GM19240 (cell line): ENCODE results near the gene TNF.
A peak's percentile ranks its signal among the peaks of the same experiment; 100 is the strongest.

Experiments used
- DNase-seq: peaks from one replicate; pipeline ENCODE4 v3.0.0; 2011; ENCODE audit warnings: low spot score; ENCODE audit not compliant: insufficient read length

The TNF gene

DNA sequence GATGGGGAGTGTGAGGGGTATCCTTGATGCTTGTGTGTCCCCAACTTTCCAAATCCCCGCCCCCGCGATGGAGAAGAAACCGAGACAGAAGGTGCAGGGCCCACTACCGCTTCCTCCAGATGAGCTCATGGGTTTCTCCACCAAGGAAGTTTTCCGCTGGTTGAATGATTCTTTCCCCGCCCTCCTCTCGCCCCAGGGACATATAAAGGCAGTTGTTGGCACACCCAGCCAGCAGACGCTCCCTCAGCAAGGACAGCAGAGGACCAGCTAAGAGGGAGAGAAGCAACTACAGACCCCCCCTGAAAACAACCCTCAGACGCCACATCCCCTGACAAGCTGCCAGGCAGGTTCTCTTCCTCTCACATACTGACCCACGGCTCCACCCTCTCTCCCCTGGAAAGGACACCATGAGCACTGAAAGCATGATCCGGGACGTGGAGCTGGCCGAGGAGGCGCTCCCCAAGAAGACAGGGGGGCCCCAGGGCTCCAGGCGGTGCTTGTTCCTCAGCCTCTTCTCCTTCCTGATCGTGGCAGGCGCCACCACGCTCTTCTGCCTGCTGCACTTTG, at the start of gene TNF:
Gene TNF (plus strand): TSS at position 231 of the 567 bp plus-strand sequence. CDS start 177 bp downstream, at position 408.
- DNase-seq = no peak

DNA sequence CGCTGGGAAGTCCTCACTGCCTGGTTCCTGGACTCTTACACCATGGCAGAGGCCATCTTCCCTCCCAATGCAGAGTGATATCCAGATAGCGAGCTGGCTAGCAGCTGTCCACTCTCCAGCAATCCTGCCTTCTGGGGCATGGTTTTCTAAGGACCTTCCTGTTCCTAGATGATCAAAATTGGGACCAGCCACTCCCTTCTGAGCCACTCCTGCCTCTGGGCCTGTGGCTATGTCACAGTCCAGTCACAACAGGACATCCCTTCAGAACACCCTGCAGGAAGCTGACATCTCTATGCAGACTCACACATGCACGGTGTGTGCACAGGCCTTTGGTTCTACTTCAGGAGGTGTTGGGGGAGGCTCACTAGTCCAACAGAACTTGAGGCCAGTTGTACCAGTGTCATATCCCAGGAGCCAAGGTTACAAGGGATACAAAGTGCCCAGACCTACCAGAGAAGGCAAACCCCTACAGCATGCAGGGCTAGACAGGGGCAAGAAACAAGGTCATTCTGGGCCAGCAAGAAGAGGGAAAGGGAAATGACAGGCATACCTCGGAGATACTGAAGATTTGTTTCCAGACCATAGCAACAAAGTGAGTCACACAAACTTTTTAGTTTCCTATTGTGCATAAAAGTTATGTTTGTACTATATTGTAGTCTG, 49.3 kb upstream of the TNF start:
- no peak for DNase-seq

DNA sequence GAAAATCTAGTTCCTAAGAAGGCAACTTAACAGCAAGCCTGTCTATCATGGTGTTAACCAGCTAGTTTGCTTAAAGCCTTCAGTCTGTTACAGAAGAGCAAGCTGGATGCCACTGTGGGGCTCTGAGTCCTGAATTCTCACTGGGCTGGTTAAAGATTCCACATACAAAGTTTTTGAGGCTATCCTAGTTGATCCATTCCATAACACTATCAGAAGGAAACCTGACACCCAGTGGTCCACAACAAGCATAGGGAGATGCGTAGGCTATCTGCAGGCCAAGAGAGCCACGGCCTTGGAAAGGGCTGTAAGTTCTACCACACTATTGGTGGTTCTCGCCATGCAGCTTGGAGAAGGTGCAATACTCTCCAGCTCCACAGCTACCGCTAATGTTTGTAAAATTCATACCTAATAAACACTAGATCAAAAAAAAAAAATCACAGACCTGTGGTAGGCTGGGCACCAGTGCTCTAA, 47.0 kb upstream of the TNF start:
- DNase-seq = no peak

- no peak for DNase-seq
Measured at GRCh38 chr6:31528821-31529328, 46.5 kb upstream of the TNF start, which contains the start of gene MCCD1. MCCD1 (plus strand) TSS chr6:31528962; CDS start chr6:31529015, 53 bp downstream.

DNA sequence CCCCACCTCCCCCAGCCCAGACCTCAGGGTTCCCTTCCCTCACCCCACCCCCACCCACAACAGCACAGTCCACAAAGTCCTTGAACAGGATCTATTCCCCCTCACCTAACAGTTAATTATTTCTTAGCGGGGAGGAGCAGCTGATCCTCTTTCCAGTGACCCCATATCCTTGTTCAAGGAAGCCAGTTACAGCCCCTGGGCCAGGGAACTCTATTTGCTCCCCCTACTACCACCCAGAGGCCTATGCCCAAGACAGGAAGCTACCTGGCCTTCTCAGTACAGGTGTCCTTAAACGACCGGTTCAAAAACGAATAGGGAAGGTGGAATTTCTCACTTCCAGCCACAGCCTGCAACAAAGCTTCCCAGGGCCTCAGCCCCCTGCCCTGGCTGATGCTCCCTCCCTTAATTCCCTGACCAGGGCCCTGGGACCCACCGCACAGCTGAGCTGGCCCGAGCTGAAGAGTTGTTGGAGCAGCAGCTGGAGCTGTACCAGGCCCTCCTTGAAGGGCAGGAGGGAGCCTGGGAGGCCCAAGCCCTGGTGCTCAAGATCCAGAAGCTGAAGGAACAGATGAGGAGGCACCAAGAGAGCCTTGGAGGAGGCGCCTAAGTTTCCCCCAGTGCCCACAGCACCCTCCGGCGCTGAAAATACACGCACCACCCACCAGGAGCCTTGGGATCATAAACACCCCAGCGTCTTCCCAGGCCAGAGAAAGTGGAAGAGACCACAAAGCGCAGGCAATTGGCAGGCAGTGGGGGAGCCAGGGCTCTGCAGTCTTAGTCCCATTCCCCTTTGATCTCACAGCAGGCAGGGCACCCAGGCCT, 45.8 kb upstream of the TNF start:
- no peak for DNase-seq

DNA sequence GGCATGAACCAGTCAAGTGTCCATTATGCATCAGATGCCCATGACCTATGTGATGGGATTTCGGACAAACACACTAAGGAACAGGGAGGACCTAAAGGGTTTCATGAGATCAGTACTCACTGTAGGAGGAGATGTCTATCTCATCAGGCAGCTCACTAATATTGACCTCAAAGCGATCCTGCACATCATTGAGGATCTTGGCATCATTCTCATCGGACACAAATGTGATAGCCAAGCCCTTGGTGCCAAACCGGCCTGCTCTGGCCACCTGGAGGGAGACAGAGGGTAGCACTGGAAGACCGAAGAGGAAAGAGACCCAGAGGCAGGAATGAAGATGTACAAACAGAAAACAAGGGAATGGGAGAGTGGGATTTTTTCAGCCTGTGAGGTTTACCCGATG, 44.7 kb upstream of the TNF start:
- DNase-seq = no peak

DNA sequence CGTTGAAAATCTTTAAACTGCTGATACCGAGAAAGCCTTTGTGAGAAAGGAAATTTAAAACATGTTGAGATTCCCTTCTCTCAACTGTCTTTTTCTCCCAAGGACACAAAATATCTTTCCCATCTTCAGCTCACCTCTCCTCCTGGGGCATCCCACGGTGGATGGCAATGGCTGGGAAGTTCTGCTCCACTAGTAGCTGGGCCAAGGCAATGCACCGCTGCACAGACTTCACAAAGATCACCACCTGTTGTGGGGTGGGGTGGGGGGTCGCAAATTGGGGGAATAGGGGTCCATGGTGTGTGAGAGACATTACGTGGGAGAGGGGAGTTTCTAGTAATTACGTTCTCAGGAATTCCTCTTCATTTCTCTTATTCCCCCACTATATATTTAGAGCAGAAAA, 44.2 kb upstream of the TNF start:
- no peak for DNase-seq

DNA sequence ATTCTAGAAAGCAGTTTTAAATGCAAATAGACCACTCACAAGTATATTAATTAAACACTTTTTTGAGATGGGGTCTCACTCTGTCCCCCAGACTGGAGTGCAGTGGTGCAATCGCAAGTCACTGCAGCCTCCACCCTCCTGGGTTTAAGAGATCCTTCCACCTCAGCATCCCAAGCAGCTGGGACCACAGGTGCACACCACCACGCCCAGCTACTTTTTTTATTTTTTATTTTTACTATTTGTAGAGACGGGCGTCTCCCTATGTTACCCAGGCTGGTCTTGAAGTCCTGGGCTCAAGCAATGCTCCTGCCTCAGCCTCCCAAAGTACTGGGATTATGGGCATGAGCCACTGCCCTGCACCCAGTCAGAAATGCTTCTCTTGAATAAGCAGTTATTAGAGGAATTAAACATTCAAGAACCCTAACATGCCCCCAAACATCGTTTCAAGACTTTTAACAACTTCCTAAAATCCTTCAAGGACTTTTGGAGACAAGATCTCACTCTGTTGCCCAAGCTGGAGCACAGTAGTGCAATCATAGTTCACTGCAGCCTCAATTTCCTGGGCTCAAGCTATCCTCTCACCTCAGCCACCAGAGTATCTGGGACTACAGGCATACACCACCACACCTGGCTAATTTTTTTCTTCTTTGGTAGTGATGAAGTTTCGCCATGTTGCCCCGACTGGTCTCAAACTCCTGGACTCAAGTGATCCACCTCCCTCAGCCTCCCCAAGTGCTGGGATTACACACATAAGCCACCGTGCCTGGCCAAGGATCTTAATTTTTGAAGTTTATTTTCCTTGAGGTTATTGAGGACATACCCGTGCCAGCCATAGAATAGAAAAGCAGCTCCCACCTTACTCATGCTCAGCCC, 43.4 kb upstream of the TNF start:
- no peak for DNase-seq

DNA sequence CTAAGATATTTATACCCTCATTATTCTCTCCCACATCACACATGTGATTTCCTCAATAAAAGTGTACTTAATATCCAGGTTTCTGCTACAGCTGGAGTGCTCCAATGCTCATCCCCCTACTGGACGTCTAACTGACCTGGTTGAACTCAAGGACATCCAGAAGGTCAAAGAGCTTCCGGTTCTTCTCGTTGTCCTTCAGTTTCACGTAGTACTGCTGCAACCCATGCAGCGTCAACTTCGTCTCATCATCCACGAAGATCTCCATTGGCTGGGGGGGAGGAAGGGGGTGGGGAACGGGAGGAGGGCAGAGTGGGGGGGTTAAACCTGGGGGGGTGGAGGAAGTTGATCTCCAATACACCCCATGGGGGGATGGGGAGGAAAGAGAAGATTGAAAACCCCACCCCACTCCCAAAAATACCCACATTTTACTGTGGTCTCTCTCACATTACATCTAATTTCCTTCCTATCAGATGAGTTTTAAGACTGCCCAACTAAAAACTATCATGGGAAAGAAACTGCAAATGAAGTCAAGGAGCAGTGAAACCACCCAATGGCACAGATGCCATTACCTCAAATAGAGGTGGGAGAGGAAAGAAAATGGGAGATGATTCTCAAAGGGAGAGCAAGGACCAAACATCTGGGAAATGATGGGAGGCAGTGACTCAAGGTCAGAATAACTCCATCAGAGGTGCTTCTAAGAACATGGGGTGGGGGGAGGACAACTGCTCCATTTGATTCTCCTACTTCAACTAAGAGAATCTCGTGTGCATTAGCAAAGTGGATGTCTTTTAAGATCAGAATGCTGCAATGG, 42.5 kb upstream of the TNF start:
- no peak for DNase-seq

- DNase-seq = no peak
Measured at GRCh38 chr6:31533455-31533841, 41.9 kb upstream of the TNF start.

DNA sequence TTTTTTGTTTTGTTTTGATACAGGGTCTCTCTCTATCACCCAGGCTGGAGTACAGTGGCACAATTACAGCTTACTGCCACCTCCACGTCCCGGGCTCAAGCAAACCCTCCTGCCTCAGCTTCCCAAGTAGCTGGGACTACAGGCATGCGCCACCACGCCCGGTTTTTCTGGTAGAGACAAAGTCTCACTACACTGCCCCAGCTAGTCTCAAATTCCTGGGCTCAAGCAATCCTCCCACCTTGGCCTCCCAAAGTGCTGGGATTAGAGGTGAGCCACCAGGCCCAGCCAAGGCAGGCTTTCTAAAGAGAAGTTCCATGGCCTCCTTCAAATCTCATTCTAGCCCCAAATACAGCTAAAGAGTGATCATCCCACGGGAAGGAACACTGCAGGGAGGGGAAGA, 41.4 kb upstream of the TNF start:
- no peak for DNase-seq

GRCh38 chr6:31534521-31535040, 40.8 kb upstream of the TNF start:
- no peak for DNase-seq

DNA sequence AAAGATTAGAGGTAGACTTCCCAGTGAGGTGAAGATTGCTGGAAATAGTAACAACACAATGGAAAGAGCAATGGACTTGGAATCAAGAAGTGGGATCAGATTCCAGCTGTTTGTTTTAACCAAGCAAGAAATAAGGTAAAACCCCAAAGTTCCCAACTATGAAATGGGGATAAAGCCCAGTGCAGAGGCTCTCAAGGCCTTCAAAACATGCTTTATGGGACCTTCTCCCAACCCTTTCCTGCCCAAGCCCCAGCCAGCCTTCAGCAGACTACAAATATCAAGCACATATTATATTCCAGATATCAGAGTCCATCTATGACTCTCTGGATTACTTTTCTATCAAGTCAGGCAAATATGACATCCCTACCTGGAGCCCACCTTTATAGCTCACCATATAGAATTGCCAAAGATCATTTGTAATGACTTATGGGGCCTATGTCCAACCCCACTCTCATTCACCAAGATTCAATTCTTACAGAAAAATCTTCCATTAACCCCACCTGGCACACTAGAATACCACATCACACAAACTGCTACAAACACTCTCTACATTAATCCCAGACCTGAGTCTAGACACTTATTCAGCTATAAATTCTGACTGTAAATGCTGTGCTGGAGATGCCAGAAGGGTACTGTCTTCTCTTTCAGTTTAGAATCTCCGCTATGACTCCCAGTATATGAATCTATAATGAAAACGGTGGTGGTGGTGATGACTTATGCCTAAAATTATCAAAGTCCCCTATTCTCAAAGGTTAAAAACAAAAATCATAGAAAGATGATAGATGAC, 39.6 kb upstream of the TNF start:
- DNase-seq = no peak

- DNase-seq = no peak
Measured at GRCh38 chr6:31538805-31539400, 36.5 kb upstream of the TNF start.

- DNase-seq = no peak
Measured at GRCh38 chr6:31540640-31541039, 34.7 kb upstream of the TNF start.

- no peak for DNase-seq
Measured at GRCh38 chr6:31541059-31541657, 34.2 kb upstream of the TNF start.

DNA sequence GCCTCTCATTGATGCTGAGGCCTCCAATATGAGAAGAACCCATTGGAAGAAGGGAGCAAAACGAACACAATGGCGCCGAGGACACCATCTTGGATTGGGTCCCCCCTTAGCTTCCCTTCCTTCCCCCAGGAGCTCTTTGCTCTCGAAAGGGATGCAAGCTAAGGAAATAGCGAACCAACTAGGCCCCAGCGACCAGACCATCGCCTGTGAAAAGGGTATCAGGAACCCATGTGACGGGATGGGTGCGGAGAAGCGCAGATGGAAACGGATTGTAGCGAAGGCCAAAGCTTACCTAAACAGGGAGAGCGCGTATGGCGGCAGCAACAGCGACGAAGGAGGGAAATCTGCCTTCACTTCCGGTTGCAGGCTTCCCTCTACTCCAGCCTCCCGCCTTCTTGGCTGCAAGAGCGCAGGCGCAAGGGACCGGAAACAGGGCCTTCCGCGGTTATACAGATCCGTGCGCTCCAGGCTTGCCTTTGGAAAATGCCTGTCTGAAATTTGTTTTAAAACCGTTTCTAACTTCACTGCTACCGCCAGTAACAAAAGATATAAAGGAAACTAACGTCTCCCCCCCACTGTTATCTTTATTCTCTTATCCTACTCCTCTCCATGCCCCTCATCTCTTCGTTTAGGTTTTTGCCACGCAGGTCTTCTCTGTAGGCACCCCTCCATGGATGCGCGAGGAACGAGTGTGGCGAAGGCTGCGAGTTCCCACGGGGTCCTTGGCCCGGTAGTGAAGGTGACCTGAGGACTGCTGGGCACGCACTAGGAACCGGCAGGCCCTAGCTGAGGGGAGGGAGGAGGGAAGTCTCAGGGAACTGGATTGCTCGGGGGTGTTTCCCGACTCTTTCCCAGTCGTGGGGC, 33.5 kb upstream of the TNF start, which contains the start of gene DDX39B:
Gene DDX39B (minus strand): TSS at position 346 of the 864 bp plus-strand sequence. CDS start 1,471 bp downstream, outside the sequence.
- peak; percentile 90 for DNase-seq
